Activated CD4-positive, alpha-beta T cell treated with anti-CD3 and anti-CD28 coated beads, Interleukin-2, amount 50 U/mL, for 1 hour (primary cell): ENCODE data around the gene DENND5A.

Experiments used
- DNase-seq: peaks from one replicate; pipeline ENCODE4 v3.0.0-alpha.2; 2020

DENND5A gene

DNA sequence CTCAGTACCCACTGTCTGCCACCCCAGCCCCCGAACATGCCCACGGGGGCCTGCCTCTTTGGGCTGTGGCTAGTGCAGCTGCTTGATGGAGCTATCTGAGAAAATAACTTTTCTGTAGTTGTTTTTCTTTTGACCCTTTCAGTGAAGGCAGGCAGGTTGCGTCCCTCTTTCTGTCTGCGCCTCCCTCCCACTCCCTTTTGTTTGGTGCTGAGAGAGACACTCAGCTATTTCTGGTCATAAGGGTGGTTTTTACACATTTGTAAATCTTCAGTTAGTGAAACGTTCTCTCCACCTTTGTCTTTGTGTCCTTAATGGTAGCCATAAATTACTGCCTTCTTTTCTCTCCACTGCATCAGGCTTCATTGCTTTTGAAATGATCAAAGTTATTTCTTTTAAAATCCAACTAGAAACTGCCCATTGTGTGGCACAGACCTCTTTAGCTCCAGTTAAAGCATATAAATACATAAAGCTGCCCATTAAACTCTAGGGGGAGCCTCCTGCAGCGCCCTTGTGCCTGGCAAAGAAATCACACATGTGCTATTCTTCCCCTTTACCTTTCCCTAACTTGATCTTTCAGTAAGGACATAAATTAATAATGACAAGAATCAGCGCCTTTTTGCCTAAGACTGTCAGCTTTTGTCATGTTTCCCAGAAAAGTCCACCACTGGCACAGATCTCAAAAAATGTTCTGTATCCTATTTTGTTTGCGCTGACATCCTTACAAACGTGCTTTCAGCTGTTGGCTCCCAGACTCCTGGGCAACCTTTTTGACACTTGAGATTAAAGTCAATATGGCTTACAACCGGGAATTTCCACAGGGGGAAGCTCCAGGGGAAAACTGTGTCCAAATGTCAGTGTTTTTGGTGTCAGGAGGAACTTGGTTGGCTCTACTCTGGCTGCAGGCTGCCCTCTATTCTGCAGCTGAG is 172.0 kb downstream of the DENND5A start:
- DNase-seq: no peak

DNA sequence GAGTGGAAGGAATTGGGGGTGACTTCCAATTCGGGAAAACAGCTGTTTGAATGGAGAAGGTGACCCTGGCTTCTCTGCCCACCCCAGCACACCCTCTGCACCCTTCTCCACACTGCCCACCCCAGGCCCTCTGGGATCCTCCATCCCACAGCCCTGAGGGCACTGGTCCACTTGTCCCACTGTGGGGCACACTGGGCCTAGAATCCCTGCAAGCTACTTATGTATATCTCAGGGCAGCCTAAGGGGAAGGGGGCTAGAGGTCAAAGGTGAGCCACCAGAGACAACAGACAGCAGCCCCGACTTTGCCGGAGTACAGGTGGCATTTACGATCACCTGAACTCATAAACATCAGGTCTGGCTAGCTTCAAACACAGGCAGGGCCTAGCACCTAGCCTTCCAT is 173.1 kb downstream of the DENND5A start:
- no peak for DNase-seq

DNA sequence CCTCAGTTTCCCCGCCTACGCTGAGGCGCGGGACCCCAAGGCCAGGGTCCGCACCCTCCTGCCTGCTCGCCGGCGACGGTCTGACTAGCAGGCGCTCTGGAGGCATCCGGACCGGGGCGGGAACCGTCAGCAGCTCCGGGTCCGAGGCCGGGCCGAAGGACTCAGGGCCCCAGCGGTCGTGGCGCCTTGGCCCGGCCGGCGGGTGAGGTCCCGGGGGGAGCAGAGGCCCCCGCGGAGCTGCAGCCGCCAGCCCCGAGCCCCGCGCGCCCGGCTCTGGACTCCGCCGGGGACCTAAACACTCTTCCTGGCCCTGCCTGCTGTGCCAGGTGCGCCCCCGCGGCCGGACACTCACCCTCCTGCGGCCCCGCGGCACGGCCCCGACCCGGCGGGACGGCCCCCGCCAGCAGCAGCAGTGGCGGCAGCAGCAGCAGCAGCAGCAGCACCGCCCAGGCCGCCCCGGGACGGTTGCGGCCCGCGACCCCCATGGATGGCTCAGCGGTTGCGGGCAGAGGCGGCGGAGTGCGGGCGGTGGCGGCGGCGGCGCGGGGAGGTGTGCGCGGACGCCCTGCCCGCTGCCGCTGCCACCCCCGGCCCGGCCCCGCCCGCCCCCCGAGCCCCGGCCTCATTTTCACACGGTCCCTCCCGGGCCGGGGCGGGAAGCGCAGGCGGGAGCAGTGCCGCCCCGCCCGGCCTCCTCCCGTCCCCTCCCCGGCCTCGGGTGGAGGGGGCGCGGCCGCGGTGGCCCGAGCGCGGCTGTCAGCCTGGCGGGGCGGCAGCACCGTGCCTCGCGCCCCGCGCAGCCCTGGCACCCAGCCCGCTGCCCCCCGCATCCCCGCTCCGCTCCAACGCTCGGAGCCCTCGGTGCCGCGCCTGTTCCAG is 173.9 kb downstream of the DENND5A start, which contains the start of gene SCUBE2:
Gene SCUBE2, minus strand, starts transcription at position 556 of the 879 bp plus-strand sequence. Its CDS starts 71 bp downstream, at position 485.
- DNase-seq: no peak

DNA sequence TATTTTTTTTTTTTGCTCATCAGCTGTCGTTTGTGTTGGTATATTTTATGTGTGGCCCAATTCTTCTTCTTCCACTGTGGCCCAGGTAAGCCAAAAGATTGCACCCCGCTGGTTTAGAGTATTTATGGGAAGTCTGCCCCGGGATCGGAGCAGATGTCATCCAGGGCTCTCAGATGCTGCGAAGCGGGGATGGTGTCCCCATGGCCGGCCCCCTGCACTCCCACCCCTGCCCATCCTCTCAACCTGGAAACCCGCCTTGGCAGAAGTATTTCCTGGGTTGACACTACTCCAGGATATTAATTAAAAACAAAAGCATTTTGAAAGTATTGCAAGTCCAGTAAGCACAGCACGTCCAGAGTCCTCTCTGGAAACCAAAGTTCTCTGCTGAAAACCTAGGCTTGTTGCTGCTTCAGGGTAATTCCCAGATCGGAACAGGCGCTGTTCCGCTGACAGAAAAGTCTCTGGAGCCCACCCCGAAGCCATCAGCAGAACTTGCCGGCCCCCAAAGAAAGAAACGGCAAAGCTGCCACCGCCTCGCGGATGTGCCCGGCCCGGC is 174.6 kb downstream of the DENND5A start:
- DNase-seq: no peak

DNA sequence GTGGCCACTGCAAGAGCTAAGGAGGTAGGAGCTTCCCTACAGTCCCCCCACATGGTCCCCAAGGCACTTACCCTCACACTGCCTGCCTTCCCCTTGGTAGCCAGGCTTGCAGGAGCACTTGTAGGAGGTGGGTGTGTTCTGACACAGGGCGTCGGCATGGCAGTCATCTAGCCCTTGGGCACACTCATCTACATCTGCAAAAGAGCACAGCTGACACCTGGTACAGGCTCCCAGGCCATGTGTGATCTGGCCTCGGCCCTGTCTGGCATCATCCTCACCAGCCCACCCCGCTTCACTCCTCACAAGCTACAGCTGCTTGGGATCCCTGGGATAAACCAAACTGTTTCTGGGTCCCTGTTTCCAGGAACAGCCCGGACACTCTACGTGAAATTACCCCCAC is 175.5 kb downstream of the DENND5A start:
- no peak for DNase-seq

DNA sequence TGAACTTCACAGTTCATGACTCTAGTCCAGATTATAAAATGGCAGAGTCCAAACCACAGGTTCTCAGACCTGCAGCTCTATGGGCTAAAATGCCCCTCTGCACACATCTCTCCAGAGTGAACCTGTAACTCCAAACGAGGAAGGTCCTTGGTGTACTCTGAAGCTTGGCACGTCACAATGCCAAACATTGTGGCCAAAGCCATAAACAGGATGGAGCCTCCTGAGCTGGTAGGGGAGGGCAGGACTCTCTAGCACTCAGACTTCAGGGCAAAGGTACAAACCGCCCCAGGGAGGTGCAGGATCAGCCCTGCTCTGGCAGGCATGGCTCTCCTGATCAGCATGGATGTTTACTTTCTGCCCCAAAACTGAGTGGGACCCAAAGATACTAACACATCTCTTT is 176.1 kb downstream of the DENND5A start:
- no peak for DNase-seq
